GM18951 (cell line): ENCODE measurements around the gene CD226.
A peak's percentile ranks its signal among the peaks of the same experiment; 100 is the strongest.
"Not testable (repeated sequence)": the region's sequence is repeated elsewhere in the genome, so short reads cannot be mapped to it uniquely, and the experiment has no call there.

Experiments
- POLR2A ChIP-seq: IDR thresholded peaks from 4 replicates; pipeline ENCODE4 v1.6.1; 2011; ENCODE audit warnings: mild to moderate bottlenecking; ENCODE audit not compliant: insufficient read length, insufficient read depth; ENCODE audit errors: extremely low read depth
- in situ Hi-C: fragments of 300-500 bp; cut with MboI; formaldehyde crosslinking; loops from one replicate; pipeline ENCODE4 v1.12.0; 2022; ENCODE audit warnings: low sequenced_read_pairs, mixed read lengths, inconsistent platforms; ENCODE audit not compliant: unreplicated experiment

CD226 gene

DNA sequence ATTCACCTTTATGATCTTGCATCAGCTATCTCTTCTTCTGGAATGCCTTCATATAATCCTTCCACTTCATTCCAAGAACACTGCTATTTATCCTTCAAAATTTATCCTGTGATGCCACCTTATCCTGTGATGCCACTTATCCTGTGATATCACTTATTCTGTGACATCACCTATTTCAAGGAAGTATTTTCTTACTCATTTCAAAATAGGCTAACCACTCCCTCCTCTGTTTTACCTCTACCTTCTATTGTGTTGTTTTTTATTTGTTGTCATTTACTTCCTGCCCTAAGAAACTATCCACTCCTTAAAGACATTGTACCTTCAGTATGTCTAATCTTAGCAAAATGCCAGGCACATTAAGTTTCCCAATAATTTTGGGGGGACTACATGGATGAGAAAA lies 38.8 kb downstream of the CD226 start:
- no peak for TF ChIP-seq POLR2A
- in situ Hi-C loops: no loop called here

DNA sequence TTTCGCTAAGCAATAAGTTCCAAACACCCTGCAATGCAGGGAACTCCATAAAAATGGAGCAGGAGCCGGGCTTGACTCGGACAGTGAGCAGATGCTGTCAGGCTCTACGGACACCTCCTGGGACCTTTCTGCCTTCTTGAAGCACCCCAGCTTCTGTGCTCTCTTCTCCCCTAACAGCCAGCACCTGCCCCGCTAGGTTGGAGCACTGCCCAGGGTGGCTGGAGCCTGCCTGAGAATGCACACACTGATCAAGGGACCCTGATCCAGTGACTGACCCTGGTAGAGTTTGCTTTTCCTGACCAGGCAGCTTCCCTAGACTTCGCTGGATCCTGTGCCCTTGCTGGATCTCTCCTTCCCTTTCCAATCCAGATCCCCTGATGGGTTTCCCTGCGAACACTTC lies 40.9 kb downstream of the CD226 start:
- in situ Hi-C loops: no loop called here
- TF ChIP-seq POLR2A: no peak

DNA sequence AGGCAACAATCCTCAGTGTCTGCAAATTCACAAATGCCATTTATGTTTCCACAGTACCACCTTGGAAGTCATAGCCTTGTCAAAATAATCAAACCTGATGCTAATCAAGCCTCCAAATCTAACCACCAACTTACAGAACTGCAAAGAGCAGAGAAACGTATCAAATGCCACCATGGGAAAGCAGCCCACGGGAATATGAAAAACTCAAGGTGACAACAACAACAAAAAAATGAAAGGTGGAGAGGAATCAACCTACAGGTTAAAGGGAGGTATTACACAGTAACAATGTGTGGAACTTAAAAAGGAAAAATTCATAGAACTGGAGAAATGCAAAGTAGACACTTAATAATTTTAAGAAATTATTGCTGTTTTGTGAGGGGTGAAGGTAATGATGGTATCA lies 46.7 kb downstream of the CD226 start:
- TF ChIP-seq POLR2A: no peak
- in situ Hi-C loops: no loop called here

DNA sequence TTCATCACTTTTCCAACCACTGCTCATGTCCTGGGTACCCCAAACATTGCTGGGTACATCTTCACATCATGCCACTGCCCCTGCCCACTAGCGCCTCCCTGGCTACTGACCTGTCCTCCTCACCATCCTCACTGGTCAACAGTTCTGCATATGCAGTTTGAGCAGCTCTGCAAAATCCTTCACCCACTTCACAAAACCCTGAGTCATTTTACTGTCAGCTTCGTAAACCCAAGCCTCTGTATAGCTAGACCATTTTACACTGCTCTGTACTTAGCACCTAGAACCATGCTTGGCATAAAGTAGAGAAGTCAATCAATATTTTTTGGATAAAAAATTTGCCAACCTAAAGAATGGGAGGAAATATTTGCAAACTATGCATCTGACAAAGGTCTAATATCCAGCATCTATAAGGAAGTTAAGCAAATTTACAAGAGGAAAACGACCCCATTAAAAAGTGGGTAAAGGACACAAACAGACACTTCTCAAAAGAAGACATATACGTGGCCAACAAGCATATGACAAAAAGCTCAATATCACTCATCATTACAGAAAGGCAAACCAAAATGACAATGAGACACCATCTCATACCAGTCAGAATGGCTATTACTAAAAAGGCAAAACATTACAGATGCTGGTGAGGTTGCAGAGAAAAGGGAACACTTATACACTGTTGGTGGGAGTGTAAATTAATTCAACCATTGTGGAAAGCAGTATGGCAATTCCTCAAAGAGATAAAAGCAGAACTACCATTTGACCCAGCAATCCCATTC lies 48.3 kb downstream of the CD226 start:
- in situ Hi-C loops: not testable (repeated sequence)

DNA sequence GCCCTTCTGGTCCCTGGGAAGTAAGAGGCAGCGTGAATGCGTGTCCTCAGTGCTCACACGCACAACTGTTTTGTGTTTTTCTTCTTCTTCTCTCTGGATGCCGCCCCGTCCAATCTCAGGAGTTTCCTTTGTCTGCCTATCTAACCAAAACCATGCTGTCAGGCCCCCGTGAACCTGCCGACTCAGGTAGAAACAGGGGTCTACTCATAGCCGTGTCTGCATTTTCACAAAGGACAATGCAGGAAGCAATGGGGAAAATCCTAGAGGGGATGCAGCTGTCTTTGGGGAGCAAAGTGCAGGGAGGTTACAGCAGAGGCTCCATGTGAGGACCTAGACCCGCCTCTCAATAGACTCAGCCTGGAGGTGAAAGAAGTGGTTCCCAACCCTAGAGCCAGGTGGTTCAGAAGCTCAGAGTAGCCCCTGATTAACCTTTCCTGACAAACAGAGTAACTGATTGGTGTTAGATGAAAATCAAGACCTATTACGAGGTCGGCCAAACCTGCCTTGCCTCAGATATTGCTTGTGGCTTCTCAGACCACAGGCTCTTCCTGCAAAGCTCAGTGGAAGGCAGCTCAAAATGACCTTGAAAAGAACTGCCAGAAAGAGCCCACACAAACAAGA lies 49.3 kb downstream of the CD226 start:
- no peak for TF ChIP-seq POLR2A
- in situ Hi-C loops: no loop called here

DNA sequence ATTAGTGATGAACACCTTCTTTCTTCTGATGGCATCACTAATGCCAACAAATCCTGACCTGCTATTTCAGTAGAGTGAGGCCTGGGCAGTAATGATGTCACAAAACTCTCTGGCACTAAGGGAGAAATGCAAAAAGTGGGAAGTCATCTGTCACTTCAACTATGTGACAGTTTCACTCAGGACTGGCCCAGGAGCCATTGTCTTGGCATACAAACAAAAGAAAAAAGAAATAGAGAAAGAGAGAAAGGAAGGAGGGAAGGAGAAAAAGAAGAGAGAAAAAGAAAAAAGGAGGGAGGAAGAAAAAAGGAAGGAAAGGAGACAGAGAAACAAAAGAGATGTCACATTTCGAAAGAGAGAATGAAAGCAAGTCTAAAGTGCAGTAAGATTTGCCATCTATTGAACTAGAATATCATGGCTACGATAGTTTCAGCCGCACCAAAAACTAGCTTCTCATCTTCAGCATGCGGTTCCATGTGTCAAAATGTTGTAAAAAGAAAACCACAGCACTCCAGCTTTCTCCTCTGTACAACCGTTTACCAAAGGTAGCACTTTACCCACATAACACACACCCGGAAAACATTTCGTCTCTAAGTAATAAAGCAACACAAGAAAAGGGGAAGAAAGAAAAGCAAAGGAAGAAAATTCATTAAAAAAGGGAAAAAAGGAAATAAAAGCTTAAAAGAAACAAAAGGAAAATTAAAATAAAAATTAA lies 50.1 kb downstream of the CD226 start:
- in situ Hi-C loops: no loop called here
- no peak for TF ChIP-seq POLR2A

DNA sequence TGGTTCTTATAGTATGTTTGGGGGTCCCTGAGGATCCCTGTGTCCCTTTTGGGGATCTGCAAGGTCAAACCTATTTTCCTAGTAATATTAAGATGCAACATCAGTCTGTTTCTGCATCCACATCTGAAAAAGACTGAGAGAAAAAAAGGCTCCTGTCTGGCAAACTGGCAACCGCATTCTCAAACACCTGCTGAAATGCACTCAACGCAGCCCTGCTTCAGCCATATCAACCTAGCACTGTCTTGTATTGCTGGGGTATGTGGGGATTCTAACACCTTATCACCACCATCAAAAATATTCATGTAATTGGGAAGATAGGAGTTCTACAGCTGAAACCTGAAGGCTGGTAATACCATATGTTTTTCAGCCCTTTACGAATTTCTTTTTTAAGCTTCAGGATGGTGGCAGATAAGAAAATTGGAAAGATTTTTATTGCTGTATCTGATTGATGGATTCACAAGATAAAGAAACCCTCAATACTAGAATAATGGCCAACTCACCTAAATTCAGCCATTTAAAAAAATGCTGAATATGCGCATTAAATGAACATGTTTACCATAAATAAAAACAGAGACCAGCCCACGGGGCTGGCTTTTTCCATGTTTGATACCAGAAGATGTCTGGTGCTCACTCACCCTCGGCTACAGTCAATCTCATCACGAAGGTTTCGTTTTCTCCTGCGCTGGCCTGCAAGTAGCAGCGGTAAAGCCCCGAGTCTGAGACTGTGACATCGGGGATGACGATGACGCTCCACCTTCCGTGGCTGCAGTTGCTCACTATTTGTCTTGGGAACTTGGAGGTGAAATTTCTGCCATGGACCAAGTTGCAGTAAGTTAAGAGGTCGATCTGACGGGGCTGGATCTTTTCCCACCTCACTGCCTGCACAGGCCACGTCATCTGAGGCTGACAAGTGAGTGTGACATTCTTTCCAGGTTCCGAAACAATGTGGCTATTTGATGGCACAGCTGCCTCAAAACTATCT lies 52.3 kb downstream of the CD226 start:
- no peak for TF ChIP-seq POLR2A
- in situ Hi-C loops: no loop called here

DNA sequence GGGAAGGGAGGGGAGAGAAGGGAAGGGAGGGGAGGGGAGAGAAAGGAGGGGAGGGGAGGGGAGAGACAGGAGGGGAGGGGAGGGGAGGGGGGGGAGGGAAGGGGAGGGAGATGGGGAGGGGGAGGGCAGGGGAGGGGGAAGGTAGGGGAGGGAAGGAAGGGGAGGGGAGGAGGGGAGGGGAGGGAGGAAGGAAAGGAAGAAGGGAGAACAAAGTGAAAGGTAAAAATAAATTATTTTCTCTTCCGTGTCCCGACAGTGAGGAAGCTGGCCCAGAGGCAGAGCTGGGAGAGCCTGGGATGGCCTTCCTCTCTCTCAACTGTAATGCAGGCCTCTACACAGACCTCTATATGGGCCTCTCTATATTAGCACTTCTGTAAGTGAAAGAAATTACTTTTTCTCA lies 53.2 kb downstream of the CD226 start:
- in situ Hi-C loops: no loop called here
- TF ChIP-seq POLR2A: no peak

DNA sequence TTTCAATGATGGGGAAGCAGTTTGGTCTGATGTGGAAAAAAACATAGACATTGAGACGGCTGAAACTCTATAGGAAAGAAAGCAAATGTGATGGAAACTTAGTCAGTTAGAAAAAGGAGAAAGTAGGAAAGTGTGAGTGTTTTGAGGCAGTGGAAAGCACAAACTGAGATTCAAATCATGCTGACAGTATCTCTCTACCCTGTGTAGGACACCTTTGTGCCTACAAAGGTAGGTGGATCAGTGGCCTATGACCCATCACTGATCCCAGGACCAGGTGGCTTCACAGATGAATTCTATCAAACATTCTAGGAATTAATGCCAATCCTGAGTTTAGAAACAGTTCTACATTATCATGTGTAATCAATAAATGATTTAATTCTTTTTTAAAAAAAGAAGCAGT lies 57.1 kb downstream of the CD226 start:
- no peak for TF ChIP-seq POLR2A
- in situ Hi-C loops: no loop called here

DNA sequence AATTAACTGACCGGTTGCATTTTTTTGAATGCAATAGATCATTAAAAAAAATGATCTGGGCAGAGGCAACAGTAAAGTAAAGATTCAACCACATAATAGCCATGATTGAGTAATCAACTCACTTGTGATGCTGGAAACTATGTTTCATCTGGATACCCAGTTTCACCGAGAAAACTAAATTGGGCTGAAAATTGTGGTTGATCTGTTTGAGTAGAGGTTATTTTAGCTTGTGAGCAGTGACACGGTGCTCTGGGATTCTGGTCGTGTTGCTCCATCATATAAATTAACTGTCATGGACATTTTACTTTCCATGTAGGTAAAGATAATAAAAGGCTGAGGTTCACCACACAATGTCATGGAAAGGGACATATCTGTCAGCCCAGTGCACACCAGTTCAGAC lies 58.7 kb downstream of the CD226 start:
- TF ChIP-seq POLR2A: no peak
- in situ Hi-C loops: no loop called here

DNA sequence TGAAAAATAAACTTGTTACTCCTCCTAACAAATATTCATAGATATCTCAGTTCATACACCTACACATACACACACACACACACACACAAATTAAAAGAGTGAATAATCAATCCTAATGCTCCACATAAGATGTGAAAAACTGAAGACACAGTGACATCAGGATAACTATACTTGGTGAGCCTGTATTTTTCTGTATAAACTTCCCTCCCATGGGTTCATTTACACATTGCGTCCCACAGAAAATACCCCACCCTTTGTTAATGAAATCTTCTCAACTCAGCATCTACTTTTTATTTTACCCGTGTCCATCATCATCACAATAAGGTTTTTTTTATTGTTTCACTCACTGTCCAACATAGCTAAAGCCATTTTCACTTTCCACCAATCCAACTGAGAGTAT lies 60.4 kb downstream of the CD226 start:
- in situ Hi-C loops: no loop called here
- TF ChIP-seq POLR2A: no peak

DNA sequence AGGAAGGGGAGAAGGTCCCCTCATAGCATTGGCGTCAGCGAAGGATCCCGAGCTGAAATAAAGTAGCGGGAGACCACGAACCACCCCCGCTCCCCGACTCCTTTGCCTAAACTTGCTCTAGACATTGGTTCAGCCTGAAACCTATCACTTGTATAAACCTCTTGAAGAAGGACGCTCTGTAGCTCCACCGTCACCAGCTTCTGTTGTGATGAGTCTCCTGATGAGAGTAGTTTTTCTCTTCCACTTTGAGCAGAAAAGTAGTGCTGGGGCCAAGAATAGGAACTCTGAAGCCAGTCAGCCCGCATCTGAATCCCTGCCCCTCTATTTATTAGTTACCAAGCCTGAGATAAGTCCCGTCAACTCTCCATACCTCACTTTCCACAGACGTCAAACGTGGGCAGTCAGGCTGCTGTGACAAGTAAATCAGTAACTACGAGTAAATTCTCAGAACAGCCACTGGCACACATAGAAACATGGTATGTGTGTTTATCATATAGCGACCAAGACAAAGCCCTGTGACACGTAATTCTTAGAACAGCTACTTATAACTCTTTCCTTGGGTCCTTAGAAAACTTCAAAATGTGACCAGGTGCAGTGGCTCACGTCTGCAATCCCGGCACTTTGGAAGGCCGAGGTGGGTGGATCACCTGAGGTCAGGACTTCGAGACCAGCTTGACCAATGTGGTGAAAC lies 61.7 kb downstream of the CD226 start:
- TF ChIP-seq POLR2A: peak; percentile 8
- in situ Hi-C loops: no loop called here

DNA sequence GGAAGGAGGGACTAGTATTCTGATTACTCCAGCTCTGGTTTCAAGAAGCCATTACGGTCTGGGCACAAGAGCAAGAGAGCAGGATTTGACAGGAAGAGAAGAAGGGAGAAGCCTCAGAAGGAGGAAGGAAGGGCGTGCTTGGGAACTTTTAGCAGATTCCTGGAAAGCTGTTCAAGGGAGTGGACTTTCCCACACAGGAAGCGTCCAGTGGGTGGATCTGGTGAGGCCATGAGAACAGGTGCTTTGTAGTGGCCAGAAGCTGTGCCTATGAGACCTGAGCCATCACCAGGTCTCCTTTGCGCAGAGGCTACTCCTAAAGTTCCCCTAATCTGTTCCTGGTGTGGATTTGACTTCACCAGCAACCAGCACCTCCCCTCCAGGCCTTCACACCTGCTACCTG lies 62.3 kb downstream of the CD226 start:
- in situ Hi-C loops: no loop called here
- no peak for TF ChIP-seq POLR2A

DNA sequence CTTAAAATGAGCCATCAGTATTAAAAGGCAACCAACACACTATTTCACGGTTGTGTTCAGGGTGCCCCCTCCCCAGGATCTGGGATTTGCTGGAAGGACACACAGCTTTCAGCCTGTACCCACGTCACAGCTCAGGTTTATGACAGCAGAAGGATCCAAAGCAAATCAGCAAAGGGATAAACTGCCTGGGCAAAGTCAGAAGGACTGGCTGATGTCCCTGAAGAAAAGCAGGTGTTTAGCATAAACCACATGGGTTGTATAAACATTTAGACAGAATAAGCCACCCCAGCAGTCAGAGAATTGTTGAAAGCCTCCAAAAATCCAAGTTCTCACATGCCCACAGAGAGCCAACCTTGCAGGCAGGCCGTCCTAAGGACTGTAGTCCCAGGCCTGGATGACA lies 63.9 kb downstream of the CD226 start:
- no peak for TF ChIP-seq POLR2A
- in situ Hi-C loops: no loop called here
